ENCODE data around the gene DGKD.

DNA sequence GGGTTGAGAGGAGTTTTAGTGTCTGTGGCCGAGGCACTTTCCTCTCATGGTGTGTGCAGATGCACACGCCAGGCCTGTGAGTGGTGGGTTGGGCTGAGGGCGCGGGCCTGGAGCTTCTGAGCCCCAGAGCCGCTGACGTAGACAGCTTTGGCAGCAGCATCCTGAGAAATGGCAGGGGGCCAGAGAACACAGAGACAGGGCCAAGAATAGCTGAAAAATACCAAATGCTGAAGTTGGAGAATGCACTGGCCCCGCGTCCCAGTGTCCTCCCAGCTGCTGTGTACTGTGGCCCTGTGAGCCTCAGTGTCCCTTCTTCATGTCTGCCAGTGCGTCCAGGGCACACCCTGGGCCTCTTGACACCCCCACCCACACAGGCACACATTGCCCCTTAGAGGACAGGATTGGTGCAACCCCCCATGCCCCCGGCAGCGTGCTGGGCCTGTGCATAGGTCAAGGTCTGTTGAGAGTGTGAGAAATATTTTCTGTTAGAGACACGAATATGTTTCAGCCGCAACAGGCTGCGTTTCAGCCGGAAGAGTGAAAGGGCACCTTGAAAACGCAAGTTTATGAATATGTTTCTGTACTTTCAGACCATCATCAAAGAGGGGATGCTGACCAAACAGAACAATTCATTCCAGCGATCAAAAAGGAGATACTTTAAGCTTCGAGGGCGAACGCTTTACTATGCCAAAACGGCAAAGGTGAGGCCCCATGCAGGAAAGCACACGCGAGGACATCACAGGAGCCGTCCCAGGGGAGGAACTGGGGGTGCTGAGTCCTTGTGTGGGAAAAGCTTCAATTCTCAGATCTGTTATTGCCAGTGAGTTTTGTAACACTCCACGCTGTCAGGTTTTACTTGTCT, 33.6 kb downstream of the DGKD start:
- TF ChIP-seq CTCF (conservative IDR thresholded peaks at IDR 0.05 in 1 of 2, IDR thresholded peaks at IDR 0.05 in 1 of 2; ENCODE audit: low read depth in 1 of 2, low read length in 2 of 2) (no peak), EZH2 (IDR thresholded peaks at IDR 0.05; ENCODE audit: low read length, missing control alignments) (no peak)

Measured in fibroblast of lung (primary cell).